Pons (tissue), 1 donor: Measurements from ENCODE around the gene C19orf38.
"Not testable (repeated sequence)": the region's sequence is repeated elsewhere in the genome, so short reads cannot be mapped to it uniquely, and the experiment has no call there.

ENCODE experiments used
- DNase-seq: peaks from one replicate; pipeline ENCODE4 v3.0.0-alpha.2; 2016; ENCODE audit warnings: low spot score

Gene C19orf38

DNA sequence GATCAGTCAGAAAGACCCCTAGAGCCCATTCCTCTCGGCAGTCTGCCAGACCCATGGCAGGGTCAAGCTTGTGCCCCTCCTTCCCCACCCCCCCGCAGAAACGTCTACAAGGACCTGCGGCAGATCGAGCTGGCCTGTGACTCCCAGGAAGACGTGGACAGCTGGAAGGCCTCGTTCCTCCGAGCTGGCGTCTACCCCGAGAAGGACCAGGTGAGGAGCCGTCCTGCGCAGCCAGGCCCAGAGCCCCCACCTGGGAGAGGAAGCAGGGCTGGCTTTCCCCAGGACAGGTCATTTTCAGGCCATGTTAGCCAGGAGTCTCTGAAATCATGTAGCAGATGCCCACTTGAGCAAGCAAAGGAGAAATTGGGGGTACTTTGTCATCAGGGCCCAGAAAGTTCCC is 24.5 kb upstream of the C19orf38 start:
- no peak for DNase-seq

DNA sequence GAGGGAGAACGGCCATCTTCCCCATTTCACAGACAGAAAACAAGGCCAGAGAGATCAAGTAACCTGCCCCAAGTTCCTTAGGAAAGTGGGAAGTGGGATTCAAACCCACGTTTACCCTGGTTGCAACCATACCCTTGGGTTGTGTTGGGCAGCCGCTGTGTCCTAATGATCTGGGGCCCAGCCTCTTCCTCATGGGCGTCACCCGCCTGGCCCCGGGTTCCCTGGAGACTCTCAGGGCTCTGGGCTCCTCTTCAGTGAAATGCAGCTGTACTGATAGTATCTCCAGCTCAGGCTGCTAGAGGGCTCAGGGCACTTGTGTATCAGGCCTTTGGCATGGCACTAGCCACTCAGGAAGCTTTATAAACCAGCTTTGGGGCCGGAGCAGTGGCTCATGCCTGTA is 22.0 kb upstream of the C19orf38 start:
- no peak for DNase-seq

DNA sequence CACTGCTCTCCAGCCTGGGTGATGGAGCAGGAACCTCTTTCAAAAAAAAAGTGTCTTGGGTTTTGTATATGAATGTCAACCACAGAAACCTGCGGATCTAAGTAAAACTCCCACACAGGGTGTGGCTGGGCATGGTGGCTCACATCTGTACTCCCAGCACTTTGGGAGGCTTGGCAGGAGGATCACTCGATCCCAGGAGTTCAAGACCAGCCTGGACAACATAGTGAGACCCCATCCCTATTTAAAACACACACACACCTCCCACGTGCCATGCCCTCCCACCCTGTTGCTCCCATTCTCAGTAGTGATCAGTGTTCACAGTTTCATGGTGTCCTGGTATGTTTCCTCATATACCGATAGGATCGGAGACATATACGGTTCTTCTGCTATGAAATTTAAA is 21.4 kb upstream of the C19orf38 start:
- DNase-seq, result no peak

DNA sequence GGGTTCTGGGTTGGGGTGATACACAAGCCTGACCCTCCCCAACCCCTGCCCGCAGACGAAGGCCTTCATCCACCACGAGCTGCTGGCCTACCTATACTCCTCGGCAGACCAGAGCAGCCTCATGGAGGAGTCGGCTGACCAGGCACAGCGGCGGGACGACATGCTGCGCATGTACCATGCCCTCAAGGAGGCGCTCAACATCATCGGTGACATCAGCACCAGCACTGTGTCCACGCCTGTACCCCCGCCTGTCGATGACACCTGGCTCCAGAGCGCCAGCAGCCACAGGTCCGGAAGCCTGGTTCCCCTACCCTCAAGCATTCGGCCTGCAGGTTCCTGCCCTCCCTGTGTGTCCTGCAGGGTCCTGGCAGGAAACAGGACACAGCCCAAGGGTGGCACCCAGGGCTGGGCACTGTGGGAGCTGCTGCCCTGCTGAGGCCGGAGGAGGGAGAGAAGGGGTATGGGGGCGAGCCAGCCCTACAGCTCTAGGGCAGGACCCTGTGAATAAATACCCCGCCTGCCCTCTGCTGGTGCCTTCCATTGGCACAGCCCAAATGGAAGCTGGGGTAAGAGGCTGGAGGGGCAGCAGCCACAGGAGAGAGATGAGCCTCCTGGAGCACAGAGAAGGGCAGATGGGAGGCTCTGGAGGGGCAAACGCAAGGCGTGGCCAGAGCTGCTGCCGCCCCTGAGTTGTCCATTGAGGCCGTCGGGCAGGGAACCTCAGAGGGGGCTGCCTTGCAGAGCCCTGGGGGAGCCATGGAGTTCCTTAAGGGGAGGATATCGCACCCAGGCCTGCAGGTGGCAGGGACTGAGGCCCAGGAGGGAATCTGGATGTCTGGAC is 19.0 kb upstream of the C19orf38 start:
- no peak for DNase-seq

DNA sequence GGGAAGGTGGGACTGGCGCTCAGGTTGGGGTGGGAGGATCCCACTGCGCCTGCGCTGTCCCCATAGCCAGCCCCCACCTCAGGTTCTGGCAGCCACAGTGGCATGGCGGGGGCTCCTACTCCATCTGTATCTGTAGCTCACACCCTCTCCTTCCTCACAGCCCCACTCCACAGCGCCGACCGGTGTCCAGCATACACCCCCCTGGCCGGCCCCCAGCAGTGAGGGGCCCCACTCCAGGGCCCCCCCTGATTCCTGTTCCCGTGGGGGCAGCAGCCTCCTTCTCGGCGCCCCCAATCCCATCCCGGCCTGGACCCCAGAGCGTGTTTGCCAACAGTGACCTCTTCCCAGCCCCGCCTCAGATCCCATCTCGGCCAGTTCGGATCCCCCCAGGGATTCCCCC is 18.2 kb upstream of the C19orf38 start:
- DNase-seq, result no peak

DNA sequence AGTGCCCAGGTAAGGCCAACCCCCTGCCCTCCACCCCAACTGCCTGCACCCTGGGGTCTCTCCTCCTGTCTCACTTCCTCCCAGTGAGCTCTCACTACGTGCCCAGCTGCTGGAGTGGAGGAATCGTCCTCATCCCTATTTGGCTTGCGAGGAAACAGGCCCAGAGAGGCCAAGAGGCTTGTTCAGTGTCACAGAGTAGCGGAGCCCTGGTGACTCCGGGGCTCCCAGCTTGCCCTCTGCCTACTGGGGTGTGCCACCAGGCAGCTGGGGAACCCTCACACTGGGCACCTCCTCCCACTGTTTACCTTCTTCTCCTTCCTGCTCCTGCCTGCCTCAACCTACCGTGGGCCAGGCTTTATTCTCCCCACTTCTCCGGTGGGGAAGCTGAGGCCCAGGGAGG is 17.8 kb upstream of the C19orf38 start:
- DNase-seq, result no peak

DNA sequence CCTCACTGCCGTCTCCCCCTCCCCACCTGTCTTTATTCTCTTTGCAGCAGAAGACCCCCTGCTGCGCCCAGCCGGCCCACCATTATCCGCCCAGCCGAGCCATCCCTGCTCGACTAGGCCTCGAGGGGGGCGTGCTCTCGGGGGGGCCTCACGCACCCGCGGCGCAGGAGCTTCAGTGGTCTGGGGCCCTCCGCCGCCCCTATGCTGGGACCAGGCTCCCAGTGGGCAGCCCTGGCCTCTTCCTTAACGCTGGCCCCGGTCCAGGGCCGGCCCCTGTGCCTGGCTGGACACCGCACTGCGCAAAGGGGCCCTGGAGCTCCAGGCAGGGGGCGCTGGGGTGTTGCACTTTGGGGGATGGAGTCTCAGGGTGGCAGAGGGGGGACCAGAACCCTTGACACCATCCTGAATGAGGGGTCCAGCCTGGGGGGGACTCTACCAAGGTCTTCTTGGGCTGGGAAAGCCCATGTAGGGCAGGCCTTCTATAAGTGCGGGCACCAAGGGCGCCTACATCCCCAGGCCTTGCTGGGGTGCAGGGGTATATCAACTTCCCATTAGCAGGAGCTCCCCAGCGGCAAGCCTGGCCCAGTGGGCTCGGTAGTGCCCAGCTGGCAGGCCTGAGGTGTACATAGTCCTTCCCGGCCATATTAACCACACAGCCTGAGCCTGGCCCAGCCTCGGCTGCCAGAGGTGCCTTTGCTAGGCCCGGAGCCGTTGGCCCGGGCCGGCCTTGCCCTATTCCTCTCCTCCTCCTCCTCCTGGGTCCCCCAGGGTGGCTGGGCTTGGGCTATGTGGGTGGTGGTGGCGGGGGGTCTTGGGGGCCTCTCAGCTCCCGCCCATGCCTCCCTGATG is 17.1 kb upstream of the C19orf38 start:
- DNase-seq, result no peak

DNA sequence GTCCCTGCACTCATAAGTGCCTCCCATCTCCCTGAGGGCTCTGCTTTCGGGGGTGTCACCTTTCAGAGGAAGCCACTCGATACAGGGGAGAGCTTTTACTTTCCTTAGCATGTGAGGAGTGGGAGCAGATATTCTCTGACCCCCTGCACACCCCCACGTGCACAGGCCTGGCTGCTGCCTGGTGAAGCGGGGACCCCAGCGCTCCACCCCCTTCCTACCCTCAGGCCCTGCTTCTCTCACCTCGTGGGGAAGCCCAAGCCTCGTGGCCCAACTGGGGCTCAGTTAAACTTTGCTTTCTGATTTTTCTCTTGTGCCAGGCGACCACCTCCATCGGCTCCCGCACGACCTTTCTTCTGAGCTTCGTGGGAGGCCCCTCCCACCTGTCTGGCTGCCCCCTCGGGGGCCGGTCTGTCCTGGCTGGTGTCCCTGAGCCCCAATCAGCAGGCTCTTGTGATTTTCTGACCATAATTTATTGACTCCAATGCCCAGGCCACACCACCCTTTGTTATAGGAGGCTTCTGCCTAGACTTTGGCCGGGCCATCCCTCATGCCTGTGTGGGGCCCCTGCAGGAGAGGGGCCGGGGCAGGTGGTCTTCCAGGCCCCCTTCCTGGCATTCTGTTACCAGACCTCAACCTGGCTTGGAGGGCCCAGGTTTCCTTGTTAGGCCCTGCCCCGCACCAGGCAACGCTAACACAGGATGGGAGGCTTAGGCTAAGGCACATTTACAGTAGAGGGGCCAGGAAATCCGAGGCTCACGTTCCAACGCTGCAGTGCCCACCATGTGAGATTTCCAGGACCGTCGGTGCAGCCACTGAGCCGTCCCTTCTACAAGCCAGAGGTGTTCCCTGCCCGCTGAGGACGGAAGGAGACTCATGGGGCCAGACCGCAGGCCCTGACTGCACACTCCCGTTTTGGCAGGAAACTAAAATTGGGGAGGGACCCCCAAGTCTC is 16.0 kb upstream of the C19orf38 start:
- no peak for DNase-seq

DNA sequence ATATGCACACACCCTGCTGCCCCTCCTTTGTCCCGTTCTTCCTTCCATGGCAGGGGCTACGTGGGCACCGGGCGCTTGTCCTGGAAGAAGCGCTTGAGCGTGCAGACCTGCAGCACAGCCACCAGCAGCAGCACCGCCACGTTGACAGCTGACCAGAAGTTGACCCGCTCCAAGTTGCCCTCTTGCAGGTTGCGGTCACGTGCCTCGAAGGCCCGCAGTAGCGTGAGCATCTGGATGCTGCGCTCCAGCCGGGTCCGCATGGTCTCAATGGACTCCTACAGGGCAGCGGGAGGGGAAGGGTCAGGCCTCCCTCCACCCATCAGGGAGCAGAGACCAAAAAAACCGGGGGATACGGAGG is 15.3 kb upstream of the C19orf38 start:
- DNase-seq, result no peak

DNA sequence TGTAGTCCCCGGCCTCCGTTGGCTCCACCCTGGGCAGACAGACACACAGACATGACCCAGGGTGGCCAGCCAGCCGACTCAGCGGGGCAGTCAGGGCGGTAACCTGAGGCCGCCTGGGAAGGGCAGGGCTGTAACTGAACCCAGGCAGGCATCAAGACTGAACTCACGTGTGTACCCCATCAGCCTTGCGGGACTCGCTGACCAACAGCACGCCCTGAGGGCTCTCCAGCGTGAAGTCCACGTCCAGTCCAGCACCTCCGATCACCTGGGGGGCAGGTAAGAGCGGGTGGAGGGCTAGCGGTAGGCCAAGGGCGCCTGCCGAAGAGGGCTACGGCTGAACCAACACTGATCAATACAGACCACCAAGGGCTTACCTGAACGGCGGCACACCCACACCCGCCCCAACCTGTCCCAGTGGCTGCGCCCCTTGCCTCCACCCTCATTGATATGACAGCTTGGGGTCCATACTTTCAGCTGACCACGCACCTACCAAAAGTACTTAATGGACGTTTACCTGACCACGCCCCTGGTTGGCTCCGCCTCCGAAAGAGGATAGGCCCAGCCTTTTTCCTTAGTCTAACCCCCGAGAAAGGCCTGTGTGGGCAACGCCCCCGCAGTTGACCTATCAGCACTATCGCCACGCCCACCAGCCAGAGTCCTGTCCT is 13.0 kb upstream of the C19orf38 start:
- no peak for DNase-seq

DNA sequence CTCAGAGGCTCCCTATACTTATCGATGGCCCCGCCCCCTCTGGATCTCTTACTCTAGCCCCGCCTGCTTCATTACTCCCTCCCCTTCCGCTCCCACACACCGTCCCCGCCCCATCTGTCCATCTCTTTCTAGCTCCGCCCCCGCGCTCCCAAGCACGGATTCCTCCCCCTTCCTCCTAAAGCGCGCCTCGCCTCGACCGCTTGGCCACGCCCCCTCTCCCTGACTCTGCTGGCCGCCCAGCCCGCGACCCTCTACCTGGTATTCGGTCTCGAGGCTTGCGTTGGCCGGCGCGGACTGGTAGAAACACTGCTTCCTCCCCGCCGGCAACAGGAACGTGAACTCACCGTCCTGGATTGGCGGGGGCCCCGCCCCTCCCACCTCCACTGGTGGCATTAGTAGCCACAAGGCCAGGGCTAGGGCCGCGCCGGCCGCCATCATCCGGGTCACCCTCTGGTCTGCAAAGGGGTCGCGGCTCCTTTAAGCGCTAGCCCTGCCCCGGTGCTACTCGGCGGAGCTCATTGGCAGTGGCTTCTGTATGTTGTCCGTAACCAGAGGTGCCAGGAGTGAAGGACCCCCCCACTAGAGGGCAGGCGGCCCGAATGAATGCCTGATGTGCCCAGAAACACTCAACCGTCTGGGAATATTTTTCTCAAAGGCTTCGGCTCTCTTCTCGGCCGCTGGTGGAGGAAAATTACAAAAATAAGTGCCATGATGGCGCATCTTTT is 12.3 kb upstream of the C19orf38 start, which contains the start of gene TMED1:
TMED1 (minus strand) TSS at position 459 of the 725 bp plus-strand sequence; CDS start at position 438, 21 bp downstream.
- peak; percentile 99 for DNase-seq

DNA sequence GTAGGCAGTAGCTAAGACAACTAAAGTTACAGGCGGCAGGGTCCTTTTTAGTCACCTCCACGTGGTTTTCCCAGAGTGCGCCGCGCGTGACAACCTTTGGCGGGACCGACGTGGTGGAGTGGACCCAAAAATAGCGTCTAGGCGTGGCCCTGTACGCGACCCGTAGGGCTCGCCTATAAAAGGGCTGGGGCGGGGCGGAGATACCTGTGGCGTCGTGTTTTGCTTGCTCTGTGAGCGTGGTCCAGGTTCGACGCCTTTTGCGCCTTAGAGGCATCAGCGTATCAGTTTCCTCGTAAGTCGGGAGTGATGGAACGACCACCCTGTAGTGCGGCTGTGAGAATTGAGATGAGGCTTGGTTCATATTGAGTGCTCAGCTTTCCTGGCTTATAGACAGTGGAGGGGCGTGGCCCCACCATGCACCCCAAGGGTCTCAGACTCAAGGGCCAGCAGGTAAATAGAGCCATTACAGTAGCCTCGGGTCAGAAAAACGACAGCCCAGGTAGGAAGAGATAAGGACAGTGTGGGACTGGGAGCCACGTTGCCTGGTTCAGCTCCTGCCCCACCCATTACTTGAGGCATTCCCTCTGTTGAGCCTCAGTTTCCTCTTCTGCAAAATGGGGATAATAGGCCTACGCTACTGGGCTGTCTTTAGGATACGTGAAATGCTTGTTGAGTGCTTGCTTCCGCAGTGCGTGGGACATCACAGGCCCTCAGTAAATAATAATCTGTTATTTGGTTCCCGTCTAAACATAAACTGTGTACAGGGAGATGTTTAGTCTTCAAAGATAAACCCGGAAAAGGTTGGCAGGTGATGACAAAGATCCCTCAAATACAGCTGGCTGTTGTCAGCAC is 11.5 kb upstream of the C19orf38 start:
- DNase-seq, result no peak

DNA sequence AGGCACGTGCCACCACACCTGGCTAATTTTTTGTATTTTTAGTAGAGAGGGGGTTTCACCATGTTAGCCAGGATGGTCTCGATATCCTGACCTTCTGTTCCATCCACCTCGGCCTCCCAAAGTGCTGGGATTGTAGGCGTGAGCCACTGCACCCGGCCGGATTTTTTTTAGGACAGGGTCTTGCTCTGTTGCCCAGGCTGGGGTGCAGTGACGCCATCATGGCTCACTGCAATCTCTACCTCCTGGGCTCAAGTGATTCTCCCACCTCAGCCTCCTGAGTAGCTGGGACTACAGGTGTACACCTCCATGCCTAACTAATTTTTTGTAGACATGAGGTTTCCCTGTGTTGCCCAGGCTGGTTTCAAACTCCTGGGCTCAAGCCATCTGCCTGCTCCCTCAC is 10.6 kb upstream of the C19orf38 start:
- DNase-seq, result not testable (repeated sequence)

DNA sequence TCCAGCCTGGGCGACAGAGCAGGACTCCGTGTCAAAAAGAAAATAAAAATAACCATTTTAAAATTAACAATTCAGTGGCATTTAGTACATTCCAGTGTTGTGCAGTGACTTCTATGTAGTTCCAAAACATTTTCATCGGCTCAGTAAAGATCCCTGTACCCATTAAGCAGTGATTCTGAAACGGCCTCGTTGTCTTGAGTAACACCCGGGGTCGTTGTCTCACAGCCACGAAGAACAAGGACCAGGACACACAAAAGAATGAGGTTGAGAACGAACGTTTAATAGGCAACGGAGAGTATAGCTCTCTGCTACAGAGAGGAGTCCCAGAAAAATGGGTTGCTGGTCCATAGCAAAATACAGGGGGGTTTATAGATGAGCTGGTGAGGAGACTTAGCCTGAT is 9.8 kb upstream of the C19orf38 start:
- no peak for DNase-seq

DNA sequence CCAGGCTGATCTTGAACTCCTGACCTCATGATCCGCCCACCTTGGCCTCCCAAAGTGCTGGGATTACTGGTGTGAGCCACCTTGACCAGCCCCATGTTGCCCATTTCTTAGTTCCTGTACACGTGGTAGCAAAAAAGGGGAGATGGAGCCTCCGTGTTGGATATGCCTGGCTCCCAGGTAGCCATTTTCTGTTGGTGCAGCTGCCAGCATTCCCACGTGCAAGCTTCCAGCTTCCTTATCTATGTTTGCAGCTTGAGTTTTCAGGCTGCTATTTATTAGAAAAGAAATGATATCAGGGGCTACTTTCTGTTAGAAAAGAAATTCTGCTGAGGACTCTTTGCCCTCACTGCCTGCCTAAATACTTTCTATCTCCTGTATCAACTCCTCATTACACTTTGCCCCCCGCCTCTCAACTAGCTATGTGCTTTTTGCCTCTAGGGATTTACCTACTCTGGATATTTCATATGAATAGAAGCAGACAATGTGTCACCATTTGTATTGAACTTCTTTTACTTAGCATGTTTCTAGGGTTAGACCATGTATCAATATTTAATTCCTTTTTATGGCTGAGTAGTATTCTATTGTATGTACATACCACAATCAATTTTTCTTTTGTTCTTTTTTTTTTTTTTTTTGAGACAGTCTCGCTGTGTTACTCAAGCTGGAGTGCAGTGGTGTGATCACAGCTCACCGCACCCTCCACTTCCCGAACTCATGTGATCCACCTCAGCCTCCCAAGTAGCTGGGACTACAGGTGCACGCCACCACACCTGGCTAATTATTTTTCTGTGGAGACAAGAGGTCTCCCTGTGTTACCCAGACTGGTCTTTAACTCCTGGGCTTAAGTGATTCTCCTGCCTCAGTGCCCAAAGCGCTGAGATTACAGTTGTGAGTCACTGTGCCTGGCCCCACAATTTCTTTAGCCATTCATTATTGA is 8.8 kb upstream of the C19orf38 start:
- no peak for DNase-seq

DNA sequence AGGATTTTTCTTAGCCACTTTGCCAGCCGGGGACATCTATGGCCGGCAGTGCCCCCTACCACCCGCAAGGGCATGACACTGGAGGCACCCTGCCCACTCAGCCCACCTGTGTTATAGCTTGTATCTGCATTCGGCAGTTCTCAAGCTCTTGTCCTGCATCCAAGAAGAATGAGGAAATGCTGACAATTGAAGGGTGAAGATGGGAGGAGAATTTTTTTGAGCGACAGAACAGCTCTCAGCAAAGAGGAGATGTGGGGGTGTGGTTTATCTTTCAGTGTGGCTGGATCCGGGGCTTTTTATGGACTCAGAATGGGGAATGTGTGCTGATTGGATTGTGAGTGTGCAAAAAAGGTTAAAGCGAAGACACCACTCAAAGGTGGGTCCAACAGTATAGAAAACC is 5.4 kb upstream of the C19orf38 start:
- DNase-seq, result no peak

DNA sequence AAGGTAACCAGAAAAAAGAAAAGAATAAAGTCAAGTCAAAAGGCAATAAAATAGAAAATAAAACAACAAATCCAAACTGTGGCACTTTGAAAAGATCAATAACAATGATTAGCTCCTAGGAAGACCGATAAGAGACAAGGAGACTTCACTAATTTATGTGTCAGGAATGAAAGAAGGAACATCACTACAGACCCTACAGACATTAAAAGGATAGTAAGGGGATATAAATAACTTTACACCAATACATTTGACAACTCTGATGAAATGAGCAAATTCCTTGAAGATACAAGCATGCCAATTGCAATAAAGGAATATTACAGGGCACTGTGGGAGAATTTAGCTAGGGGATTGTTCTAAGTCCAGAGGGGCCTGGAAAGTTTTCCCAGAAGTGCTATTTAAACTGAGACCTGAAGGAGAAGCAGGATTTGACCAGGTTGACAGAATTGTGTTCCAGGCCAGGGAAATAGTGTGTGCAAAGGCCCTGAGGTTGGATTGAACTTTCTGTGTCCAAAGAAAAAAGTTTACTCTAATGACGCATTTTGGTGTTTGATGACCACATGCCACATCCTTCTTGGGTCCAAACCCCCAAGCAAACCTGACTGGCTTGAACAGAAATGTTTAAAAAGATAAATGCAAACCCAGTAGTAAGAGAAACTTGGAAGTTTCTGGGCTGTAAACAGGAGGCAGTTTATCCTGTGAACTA is 1.6 kb upstream of the C19orf38 start:
- DNase-seq, result no peak

DNA sequence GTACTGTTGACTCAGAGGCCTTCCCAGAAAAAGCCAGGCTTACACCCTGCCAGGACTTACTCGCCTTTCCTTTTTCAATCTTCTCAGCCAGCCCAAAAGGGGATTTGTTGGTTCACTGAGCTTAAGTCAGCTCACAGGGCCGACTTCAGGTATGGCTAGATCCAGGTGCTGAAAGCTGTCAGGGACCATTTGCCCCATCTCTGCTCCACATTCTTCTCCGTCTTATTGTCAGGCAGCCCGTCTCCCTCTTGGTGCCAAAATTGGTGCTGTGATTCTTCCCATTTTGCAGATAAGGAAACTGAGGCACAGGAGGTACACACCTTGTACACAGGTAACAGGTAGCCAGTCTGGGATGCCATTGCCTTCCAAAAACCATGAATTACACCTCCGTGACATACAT is 2.4 kb downstream of the C19orf38 start:
- DNase-seq, result no peak
